GM03348 (cell line): ENCODE results near the gene INAFM1.
"Not testable (repeated sequence)": the region's sequence is repeated elsewhere in the genome, so short reads cannot be mapped to it uniquely, and the experiment has no call there.

Experiments used
- DNase-seq: peaks from one replicate; pipeline ENCODE4 v3.0.0; 2012; ENCODE audit warnings: low spot score

The INAFM1 gene

GRCh38 chr19:47240996-47241918, 33.4 kb upstream of the INAFM1 start:
- peak; percentile 85 for DNase-seq

- DNase-seq: no peak
These were observed 32.6 kb upstream of the INAFM1 start for GRCh38 chr19:47241919-47242577.

DNA sequence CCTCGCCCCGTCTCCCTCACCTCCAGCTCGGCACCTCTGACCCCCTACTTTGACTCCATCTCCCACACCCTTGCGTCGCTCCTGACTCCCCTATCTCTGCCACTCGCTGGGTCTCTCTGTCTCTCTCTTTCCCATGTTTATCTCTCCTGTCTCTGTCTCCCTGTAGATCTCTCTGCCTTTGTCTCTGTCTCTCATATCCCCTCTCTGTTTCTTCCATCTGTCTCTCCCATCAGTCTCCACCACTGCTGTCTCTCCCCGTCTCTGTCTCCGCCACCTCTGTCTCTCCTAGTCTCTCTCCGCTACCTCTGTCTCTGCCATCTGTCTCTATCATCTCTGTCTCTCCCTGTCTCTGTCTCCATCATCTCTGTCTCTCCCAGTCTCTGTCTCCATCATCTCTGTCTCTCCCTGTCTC, 31.3 kb upstream of the INAFM1 start:
- no peak for DNase-seq

DNA sequence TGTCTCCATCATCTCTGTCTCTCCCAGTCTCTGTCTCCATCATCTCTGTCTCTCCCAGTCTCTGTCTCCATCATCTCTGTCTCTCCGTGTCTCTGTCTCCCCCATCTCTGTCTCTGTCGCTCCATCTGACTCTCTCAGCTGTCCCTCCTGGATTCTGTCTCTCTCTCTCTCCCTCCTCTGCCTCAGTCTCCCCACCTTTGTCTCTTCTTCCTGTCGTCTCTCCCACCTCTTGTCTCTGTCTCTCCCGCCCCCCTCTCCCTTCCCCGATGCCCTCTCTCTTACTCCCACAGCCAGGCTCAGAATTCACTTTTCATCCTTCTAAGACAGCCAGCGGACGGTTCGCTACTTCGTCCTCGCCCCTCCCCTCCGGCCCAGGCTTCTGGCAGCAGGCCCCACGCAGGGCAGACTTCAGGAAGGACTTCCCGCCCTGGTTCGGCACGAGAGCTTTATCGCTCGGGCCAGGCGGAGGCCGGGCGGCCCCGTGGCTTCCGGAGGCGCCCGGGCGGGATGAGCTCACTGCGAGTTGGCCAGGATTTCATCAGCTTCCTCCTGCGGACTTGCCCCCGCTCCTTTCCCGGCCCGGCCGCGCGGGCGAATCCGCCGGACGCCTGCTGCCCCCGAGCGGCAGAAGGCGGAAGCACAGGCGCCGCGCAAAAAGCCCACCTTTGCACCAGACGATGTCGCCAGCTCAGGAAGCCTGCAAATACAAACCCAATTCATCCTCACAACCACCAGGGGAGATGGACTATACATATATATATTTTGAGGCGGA, 30.7 kb upstream of the INAFM1 start:
- DNase-seq: peak; percentile 95

DNA sequence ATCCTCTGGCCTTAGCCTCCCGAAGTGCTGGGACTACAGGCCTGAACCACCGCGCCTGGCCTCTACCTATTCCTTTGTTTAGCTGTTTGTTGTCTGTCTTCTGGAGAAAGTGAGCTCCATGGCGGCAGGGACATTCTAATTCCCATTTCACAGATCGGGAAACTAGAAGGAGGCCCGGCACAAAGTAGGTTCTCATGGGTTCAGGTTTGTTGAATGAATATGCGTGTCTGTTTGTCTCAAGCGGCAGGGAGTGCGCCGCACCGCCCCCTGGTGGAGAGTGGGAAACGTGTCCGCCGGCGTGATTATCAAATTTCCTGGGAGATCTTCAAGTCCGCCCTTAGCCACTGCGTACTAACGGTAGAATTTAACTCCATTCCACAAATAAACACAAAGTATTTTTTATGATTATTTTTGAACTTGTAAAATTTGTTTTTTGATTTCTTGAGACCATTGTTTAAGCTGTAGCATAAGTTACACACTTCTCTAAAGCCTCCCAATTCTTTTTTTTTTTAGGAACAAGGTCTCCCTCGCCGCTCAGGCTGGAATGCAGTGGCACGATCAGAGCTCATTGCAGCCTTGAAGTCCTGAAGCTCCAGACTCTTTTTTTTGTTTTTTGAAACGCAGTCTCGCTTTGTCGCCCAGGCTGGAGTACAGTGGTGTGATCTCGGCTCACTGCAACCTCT, 27.2 kb upstream of the INAFM1 start:
- DNase-seq: peak; percentile 70

DNA sequence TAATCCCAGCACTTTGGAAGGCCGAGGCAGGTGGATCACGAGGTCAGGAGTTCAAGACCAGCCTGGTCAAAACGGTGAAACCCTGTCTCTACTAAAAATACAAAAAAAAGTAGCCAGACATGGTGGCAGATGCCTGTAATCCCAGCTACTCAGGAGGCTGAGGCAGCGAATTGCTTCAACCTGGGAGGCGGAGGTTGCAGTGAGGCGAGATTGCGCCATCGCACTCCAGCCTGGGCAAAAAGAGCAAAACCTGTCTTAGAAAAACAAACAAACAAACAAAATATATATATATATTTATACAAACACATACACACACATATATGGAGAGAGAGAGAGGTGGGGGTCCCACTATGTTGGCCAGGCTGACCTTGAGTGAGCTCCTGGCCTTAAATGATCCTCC, 21.7 kb upstream of the INAFM1 start:
- not testable (repeated sequence) for DNase-seq

DNA sequence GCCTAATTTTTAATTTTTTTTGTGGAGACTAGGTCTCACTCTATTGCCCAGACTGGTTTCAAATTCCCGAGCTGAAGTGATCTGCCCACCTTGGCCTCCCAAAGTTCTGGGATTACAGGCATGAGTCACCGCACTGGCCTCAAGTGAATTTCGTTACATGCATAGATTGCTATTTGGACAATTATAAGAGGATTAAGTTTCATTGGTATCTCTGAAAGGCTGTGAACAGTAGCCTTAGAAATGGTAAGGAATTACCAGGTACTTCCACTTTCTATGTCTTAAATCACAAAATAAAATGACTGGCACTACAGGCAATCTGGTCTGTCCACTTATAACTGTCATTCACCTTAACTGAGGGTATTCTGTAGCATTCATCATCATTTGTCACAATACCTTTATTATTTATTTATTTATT, 21.2 kb upstream of the INAFM1 start:
- peak; percentile 28 for DNase-seq

GRCh38 chr19:47253970-47254369, 20.7 kb upstream of the INAFM1 start:
- DNase-seq: no peak

DNA sequence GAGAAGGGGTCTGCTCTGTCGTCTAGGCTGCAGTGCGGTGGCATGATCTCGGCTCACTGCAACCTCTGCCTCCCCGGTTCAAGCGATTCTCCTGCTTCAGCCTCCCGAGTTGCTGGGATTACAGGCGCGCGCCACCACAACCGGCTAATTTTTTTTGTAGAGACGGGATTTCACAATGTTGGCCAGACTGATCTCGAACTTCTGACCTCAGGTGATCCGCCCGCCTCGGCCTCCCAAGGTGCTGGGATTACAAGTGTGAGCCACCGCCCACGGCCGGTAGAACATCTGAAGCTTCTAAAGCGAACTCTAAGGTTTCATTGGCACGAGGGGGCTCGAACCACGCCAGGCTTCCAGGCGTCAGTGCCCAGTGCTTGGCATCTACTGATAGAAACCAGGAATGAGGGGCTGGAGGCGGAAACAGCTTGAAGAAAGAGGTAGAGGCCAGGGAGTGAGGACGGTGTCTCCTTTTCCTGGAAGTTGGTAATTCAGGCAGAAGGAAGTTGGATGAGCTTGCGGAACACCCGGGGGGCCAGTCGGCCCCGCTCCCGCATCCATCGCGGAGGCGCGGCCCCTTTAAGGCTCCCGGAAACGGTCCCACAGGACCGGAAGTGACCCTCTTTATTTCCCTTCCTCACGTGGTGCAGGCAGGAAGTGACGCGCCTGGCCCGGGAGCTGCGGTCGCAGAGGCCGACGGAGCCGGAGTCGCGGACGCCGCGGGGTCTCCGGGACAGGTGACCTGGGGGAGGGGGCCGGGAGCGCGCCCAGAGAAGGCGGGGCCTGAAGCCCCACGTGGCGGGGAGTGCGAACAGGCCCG, 18.6 kb upstream of the INAFM1 start, which contains the start of gene CCDC9:
Gene CCDC9, plus strand, starts transcription at position 647 of the 814 bp plus-strand sequence. CDS start 1,876 bp downstream, outside the sequence.
- peak; percentile 92 for DNase-seq

GRCh38 chr19:47256693-47257410, 17.8 kb upstream of the INAFM1 start:
- DNase-seq: peak; percentile 97

DNA sequence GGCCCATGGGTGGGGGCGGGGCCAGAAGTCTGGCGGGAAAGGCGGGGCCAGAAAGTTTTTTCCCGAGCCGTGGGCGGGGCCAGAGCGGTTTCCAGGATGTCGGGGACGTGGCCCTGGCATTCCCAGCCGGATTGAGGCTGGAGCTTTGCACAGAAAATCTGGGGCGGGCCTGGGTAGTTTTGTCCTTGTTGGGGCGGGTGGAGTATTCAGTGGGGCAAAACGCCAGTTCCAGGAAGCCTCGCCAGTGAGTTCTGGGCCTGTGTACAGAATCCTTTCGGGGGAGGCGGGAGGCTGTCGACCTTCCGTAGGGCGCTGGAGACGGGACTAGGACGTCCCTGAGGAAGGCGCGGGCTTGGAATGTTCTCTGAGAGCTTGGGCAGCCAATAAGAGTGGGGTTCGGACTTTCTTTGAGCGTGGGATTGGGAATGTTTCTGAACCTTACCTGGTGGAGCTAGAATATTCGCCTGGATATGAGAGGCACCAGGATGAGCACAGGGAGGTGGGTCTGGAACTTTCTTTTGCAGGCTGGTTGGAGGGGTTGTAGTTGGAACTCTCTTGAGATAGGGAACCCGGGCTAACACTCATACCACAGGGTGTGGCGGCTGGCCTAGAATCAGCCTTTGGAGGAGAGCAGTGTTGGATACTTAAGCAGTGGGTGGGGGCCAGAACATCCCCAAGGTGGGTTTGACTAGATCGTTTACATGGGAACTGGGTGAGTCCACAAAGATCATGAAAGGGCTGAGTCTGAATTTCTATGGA, 17.1 kb upstream of the INAFM1 start:
- DNase-seq: no peak

GRCh38 chr19:47258434-47258833, 16.3 kb upstream of the INAFM1 start:
- no peak for DNase-seq

DNA sequence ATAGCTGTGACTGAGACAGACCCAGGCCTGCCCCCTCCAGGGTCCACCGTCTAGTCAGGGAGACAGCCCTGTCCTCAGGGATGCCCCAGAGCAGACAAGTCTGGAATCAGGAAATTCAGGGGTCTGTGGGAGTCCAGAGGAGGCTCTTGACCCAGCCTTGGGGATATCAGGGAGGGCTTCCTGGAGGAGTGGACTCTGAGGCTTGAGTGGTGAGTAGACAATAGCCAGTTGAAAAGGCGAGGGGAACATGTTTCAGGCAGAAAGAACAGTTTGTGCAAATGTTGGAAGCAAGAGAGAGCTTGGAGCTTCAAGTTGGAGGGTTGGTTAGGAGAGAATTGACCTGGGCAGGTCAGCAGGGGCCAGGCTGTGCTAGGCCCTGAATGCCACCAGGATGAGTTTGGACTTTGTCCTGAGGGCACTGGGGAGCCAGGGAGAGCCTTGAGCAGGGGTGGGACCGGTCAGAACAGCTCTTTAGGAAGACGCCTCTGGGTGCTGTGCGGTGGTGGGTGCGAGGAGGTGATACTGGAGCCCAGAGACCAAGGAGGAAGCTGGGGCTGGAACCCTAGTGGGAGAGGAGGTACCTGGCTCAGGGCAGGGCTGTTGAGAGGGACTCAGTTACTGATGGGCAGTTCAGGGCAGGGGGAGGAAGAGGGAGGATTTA, 15.7 kb upstream of the INAFM1 start:
- no peak for DNase-seq

GRCh38 chr19:47260476-47260875, 14.2 kb upstream of the INAFM1 start:
- DNase-seq: no peak

DNA sequence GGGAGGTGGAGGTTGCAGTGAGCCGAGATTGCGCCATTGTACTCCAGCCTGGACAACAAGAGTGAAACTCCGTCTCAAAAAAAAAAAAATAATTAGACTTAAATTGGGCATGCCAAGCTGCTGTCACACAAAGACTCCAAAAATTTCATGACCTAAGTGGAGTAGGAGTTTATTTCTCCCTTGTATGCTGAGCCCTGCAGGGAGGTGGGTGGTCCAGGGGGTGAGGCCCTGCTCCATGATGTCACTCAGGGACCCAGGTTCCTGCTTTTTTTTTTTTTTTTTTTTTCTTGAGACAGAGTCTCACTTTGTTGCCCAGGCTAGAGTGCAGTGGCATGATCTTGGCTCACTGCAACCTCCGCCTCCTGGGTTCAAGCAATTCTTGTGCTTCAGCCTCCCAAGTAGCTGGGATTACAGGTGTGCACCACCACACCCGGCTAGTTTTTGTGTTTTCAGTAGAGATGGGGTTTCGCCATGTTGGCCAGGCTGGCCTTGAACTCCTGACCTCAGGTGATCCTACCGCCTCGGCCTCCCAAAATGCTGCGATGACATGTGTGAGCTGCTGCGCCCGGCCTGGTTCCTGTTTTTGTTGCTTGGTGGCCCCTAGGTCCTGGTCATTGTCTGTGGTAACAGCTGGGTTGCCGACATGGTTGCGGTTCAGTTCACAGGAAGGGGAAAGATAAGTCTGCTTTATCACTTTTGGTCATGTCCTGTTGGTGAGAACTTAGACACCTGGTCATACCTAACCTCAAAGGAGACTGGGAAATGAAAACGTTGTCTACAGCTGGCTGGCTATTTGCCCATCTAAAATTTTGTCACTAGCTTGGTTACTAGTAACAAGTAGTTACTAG, 12.5 kb upstream of the INAFM1 start:
- not testable (repeated sequence) for DNase-seq

DNA sequence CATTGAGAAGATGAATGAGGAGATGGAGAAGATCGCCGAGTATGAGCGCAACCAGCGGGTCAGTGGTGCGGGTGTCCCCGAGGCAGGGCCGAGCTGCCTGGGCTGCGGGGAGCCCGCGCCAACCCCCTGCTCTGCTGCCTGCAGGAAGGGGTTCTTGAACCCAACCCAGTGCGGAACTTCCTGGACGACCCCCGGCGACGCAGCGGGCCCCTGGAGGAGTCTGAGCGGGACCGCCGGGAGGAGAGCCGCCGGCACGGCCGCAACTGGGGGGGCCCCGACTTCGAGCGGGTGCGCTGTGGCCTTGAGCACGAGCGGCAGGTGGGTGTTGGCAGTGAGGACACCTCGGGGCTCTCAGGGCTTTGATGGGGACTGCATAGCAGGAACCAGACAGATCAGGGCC, 10.1 kb upstream of the INAFM1 start:
- DNase-seq: no peak

GRCh38 chr19:47266401-47266941, 8.2 kb upstream of the INAFM1 start:
- no peak for DNase-seq

GRCh38 chr19:47267350-47267759, 7.3 kb upstream of the INAFM1 start:
- no peak for DNase-seq
